GM12878 (cell line): Measurements from ENCODE around the gene MTF2. TPM values are rescaled to one million over a fixed set of nuclear protein-coding genes. Genes with fewer than 3 reads are reported as not detected.

ENCODE experiments used
- ATAC-seq: fragments of 200-7000 bp; cut with Tn5 transposase; 3 replicates; pipeline ENCODE4 v1.9.1; 2020; ENCODE audit warnings: mild to moderate bottlenecking, moderate library complexity
- BruUV-seq: library from RNA; stranded (reverse); fragments of 400-500 nt; replicated peaks from 2 replicates; lab custom pipeline; 2021; lab: Mats Ljungman, UMichigan
- CTCF ChIA-PET: fragments of 300-600 bp; sonication (Branson Sonifier 250); formaldehyde crosslinking; extraction: SDS; loops from one replicate; lab custom pipeline; 2021; ENCODE audit warnings: inconsistent platforms; lab: Yijun Ruan, JAX
- POLR2A ChIA-PET: fragments of 350-600 bp; formaldehyde crosslinking; extraction: SDS; loops from one replicate; lab custom pipeline; 2021; ENCODE audit warnings: inconsistent platforms; lab: Charles Lee
- RAD21 ChIA-PET: fragments of 300-600 bp; sonication (Branson Sonifier 250); formaldehyde crosslinking; loops from one replicate; lab custom pipeline; 2023; ENCODE audit warnings: antibody characterized with exemption; ENCODE audit not compliant: unreplicated experiment; lab: Charles Lee
- SMC1A ChIA-PET: fragments of 300-600 bp; sonication (Branson Sonifier 250); formaldehyde crosslinking; loops from one replicate; lab custom pipeline; 2023; ENCODE audit not compliant: unreplicated experiment, uncharacterized antibody; lab: Charles Lee
- DNase-seq: peaks from one replicate; pipeline ENCODE4 v3.0.0-alpha.2; 2011; ENCODE audit warnings: low read depth, low spot score
- FAIRE-seq: peaks from 3 replicates; lab custom pipeline; 2011; peaks lifted over from hg19 to GRCh38; lab: Jason Lieb, UNC
- H2AFZ ChIP-seq: 2 replicates; pipeline ENCODE4 v1.6.0; 2011; ENCODE audit warnings: low read depth, low read length, control low read depth; ENCODE audit not compliant: control insufficient read depth
- H3K27ac ChIP-seq: 2 replicates; pipeline ENCODE4 v1.5.1; 2011; ENCODE audit warnings: control low read depth; ENCODE audit not compliant: control insufficient read depth, insufficient read depth
- H3K27me3 ChIP-seq, 2 experiments: replicated peaks in 1 of 2; 2 replicates each; pipeline versions ENCODE4 v1.6.0 to v1.6.1; 2011; ENCODE audit warnings: low read length in 1 of 2; ENCODE audit not compliant: control insufficient read depth in 2 of 2, insufficient read depth in 2 of 2
- H3K36me3 ChIP-seq, 2 experiments: 2 replicates each; pipeline ENCODE4 v1.5.1; 2011; ENCODE audit warnings: low read length in 1 of 2; ENCODE audit not compliant: control insufficient read depth in 2 of 2, insufficient read depth in 2 of 2
- H3K4me1 ChIP-seq: 2 replicates; pipeline ENCODE4 v1.6.1; 2011; ENCODE audit warnings: mild to moderate bottlenecking, low read length, moderate library complexity, mixed read lengths; ENCODE audit not compliant: control insufficient read depth, insufficient read depth
- H3K4me2 ChIP-seq: 2 replicates; pipeline ENCODE4 v1.6.0; 2011; ENCODE audit warnings: control low read depth; ENCODE audit not compliant: control insufficient read depth, insufficient read depth
- H3K4me3 ChIP-seq: fragments of 200-600 bp; sonication (generic); 2 replicates; pipeline ENCODE4 v1.5.1; 2016
- H3K79me2 ChIP-seq: 2 replicates; pipeline ENCODE4 v1.6.0; 2011; ENCODE audit warnings: low read length; ENCODE audit not compliant: control insufficient read depth, insufficient read depth
- H3K9ac ChIP-seq: 2 replicates; pipeline ENCODE4 v1.8.0; 2011; ENCODE audit warnings: low read length, control low read depth, mixed read lengths; ENCODE audit not compliant: control insufficient read depth, insufficient read depth
- H3K9me3 ChIP-seq: replicated peaks from 3 replicates; pipeline ENCODE4 v1.5.1; 2011; ENCODE audit warnings: mild to moderate bottlenecking, low read length; ENCODE audit not compliant: control insufficient read depth, insufficient read depth
- H4K20me1 ChIP-seq: 2 replicates; pipeline ENCODE4 v1.6.0; 2011; ENCODE audit not compliant: control insufficient read depth, insufficient read depth
- HSF1 ChIP-seq: fragments of 150-350 bp; IDR thresholded peaks from 2 replicates; pipeline ENCODE4 v1.6.1; 2014; ENCODE audit warnings: mild to moderate bottlenecking, low read depth, low read length
- REST ChIP-seq: IDR thresholded peaks from 2 replicates; pipeline ENCODE4 v1.6.1; 2012; ENCODE audit warnings: mild to moderate bottlenecking, low read depth, low read length
- SMAD1 ChIP-seq: fragments of 450-650 bp; IDR thresholded peaks from 2 replicates; pipeline ENCODE4 v1.6.1; 2018; ENCODE audit warnings: mild to moderate bottlenecking, low read depth; ENCODE audit not compliant: partially characterized antibody
- ZBED1 ChIP-seq: IDR thresholded peaks from 2 replicates; pipeline ENCODE4 v1.6.1; 2016; ENCODE audit warnings: borderline replicate concordance
- WGBS: methylation state at CpG from one replicate; pipeline ENCODE4 v1.1.6; 2016; ENCODE audit warnings: low lambda C conversion rate; ENCODE audit not compliant: insufficient replicate concordance, insufficient coverage; ENCODE audit errors: missing lambda C conversion rate; 5-methylcytosine and 5-hydroxymethylcytosine counted together
- in situ Hi-C: fragments of 300-500 bp; cut with MboI; formaldehyde crosslinking; loops from 9 replicates; pipeline ENCODE4 v1.14.3; 2018; ENCODE audit warnings: mixed read lengths
- intact Hi-C: fragments of 100-400 bp; cut with micrococcal nuclease; formaldehyde crosslinking; loops from one replicate; pipeline ENCODE4 v1.14.2; 2022; ENCODE audit not compliant: unreplicated experiment
- polyA plus RNA-seq, 11 experiments: library from polyadenylated mRNA; depleted of rRNA in 4 of 11; unstranded in 6 of 11; stranded (reverse) in 5 of 11; fragments of >200 nt; fragmentation: Nextera tagmentation in 4 of 11; fragmentation: Illumina TruSeq in 1 of 11; extraction: Ambion mirVana in 4 of 11; extraction: Trizol in 1 of 11; gene quantifications; 1 replicate in 1 of 11; 2 replicates in 10 of 11; pipeline versions ENCODE4 v1.2.1 to v1.2.3, GENCODE V29; 2011 to 2016; ENCODE audit warnings: inconsistent platforms in 2 of 11, missing spikeins in 2 of 11, low read depth in 1 of 11
- total RNA-seq, 4 experiments: library from RNA; depleted of rRNA in 3 of 4; stranded (reverse); fragments of >200 nt in 3 of 4; fragmentation: Illumina TruSeq in 1 of 4; extraction: Trizol in 1 of 4; gene quantifications; 2 replicates each; pipeline versions ENCODE4 v1.2.1 to v1.2.3, GENCODE V29; 2013 to 2021

The MTF2 gene
- total and polyA plus RNA-seq, 10 of the 15 experiments (the other 5 are each of a cell fraction or from before 2014, with no cell fraction given) = 22.6 to 74.9 (median 42.8) TPM

GRCh38 chr1:93102142-93102541 is 23.1 kb downstream of the MTF2 start:
- no peak for DNase-seq
- Histone ChIP-seq H2AFZ (no peak overlapping the region), H3K27ac (no peak overlapping the region), H3K79me2 (peaks cover 61% of the 10 kb centered on the region), H3K4me2 (no peak overlapping the region), H4K20me1 (no peaks in the 10 kb centered on the region), H3K4me3 (no peak overlapping the region), H3K27me3 (no peaks in the 10 kb centered on the region), H3K9ac (no peak overlapping the region), H3K4me1 (no peaks in the 10 kb centered on the region), H3K36me3 (peaks cover 2 to 23% of the 10 kb centered on the region in 2 experiments), H3K9me3 (peaks cover 5% of the 10 kb centered on the region)
- BruUV-seq = no TSS peak
- ChIA-PET RAD21 (interaction anchor here (1.0 kb wide), 1 partner anchor 21 kb away, joined by 4 read pairs; no protein-coding TSS in a partner anchor), POLR2A (no interaction called here), SMC1A (interaction anchor here (1.4 to 2.1 kb wide), 2 partner anchors 8 to 10 kb away, joined by 4 to 6 read pairs; no protein-coding TSS in a partner anchor), CTCF (interaction anchor here (1.1 to 1.8 kb wide), 3 partner anchors 10 to 202 kb away, joined by 3 to 4 read pairs (median 3); no protein-coding TSS in a partner anchor)
- WGBS = 100% methylated on average over 4 of the region's 4 CpGs
- no peak for TF ChIP-seq REST
- TF ChIP-seq SMAD1 = no peak
- no peak for TF ChIP-seq HSF1
- TF ChIP-seq ZBED1 = no peak
- FAIRE-seq = no peak
- ATAC-seq = no peak
- intact Hi-C loops (no loop called here), in situ Hi-C loops (no loop called here)
